B cell (primary cell): ENCODE measurements around the gene TBC1D1. TPM values are rescaled to one million over a fixed set of nuclear protein-coding genes. Genes with fewer than 3 reads are reported as not detected.

ENCODE experiments used
- ATAC-seq: fragments of 200-7000 bp; cut with Tn5 transposase; one replicate; pipeline ENCODE4 v1.10.0; 2021; ENCODE audit warnings: low read depth, mild to moderate bottlenecking, moderate number of reproducible peaks, moderate library complexity
- CTCF ChIA-PET: fragments of 350-600 bp; sonication (Branson Sonifier 250); formaldehyde crosslinking; loops from one replicate; lab custom pipeline; 2021; ENCODE audit warnings: antibody characterized with exemption, inconsistent platforms; lab: Charles Lee
- POLR2A ChIA-PET: fragments of 350-600 bp; sonication (Branson Sonifier 250); formaldehyde crosslinking; loops from one replicate; lab custom pipeline; 2021; ENCODE audit warnings: antibody characterized with exemption; lab: Charles Lee
- DNase-seq: peaks from one replicate; pipeline ENCODE4 v3.0.0; 2013
- H2AFZ ChIP-seq: 2 replicates; pipeline ENCODE4 v1.6.1; 2012; ENCODE audit warnings: mild to moderate bottlenecking, low read depth, low read length; ENCODE audit not compliant: insufficient read depth, poor library complexity, severe bottlenecking
- H3K27ac ChIP-seq, 2 donors: 1 replicate in 1 of 2; 2 replicates in 1 of 2; pipeline ENCODE4 v1.5.1; 2012 to 2013; ENCODE audit warnings: low read length in 2 of 2, mild to moderate bottlenecking in 2 of 2, moderate library complexity in 1 of 2
- H3K27me3 ChIP-seq, 4 experiments: fragments of 200-600 bp in 1 of 4; sonication (generic) in 1 of 4; replicated peaks in 1 of 4; 1 replicate in 2 of 4; 2 replicates in 2 of 4; pipeline versions ENCODE4 v1.6.1 to v1.7.0; 2013 to 2016; ENCODE audit warnings: low read length in 3 of 4, mild to moderate bottlenecking in 2 of 4, mixed read lengths in 1 of 4, moderate library complexity in 1 of 4; ENCODE audit not compliant: insufficient read depth in 4 of 4, control insufficient read depth in 3 of 4; ENCODE audit errors: control extremely low read depth in 1 of 4
- H3K36me3 ChIP-seq, 2 experiments: replicated peaks in 1 of 2; 1 replicate in 1 of 2; 2 replicates in 1 of 2; pipeline versions ENCODE4 v1.6.1 to v1.7.1; 2013; ENCODE audit warnings: low read length in 1 of 2; ENCODE audit not compliant: insufficient read depth in 2 of 2, control insufficient read depth in 1 of 2; ENCODE audit errors: control extremely low read depth in 1 of 2, extremely low read depth in 1 of 2
- H3K4me1 ChIP-seq, 2 donors: fragments of 200-600 bp in 1 of 2; sonication (generic) in 1 of 2; 1 replicate in 1 of 2; 2 replicates in 1 of 2; pipeline versions ENCODE4 v1.5.1 to v1.6.1; 2013 to 2017; ENCODE audit warnings: low read length in 2 of 2; ENCODE audit not compliant: control insufficient read depth in 2 of 2, insufficient read depth in 2 of 2
- H3K4me2 ChIP-seq: replicated peaks from 2 replicates; pipeline ENCODE3; 2012; ENCODE audit warnings: mild to moderate bottlenecking, low read depth, low read length; ENCODE audit not compliant: poor library complexity, severe bottlenecking
- H3K4me3 ChIP-seq, 5 experiments: fragments of 200-600 bp in 1 of 5; sonication (generic) in 1 of 5; 1 replicate in 3 of 5; 2 replicates in 2 of 5; pipeline versions ENCODE4 v1.5.1 to v1.7.0; 2011 to 2016; ENCODE audit warnings: low read length in 4 of 5, mild to moderate bottlenecking in 4 of 5, low read depth in 2 of 5, control low read depth in 1 of 5, moderate library complexity in 1 of 5; ENCODE audit not compliant: insufficient read depth in 1 of 5; ENCODE audit errors: control extremely low read depth in 1 of 5, extremely low read depth in 1 of 5
- H3K79me2 ChIP-seq: fragments of 200-600 bp; sonication (generic); one replicate; pipeline ENCODE4 v1.6.0; 2016; ENCODE audit warnings: low read length; ENCODE audit not compliant: control insufficient read depth, insufficient read depth
- H3K9ac ChIP-seq: fragments of 200-600 bp; sonication (generic); 2 replicates; pipeline ENCODE4 v1.6.1; 2017; ENCODE audit warnings: mild to moderate bottlenecking, low read length, moderate library complexity
- H3K9me3 ChIP-seq, 3 donors: one replicate each; pipeline versions ENCODE4 v1.6.1 to v1.7.1; 2013; ENCODE audit warnings: low read length in 2 of 3; ENCODE audit not compliant: control insufficient read depth in 2 of 3, insufficient read depth in 1 of 3; ENCODE audit errors: control extremely low read depth in 1 of 3
- H4K20me1 ChIP-seq: 2 replicates; pipeline ENCODE4 v1.6.0; 2012; ENCODE audit warnings: mild to moderate bottlenecking, low read length; ENCODE audit not compliant: insufficient read depth, control insufficient read depth, poor library complexity, severe bottlenecking
- H3K27ac Mint-ChIP-seq: one replicate; pipeline ENCODE4 v1.8.0; 2021; ENCODE audit warnings: mixed read lengths
- H3K27me3 Mint-ChIP-seq: one replicate; pipeline ENCODE4 v1.8.0; 2021; ENCODE audit warnings: mixed read lengths
- H3K4me1 Mint-ChIP-seq: one replicate; pipeline ENCODE4 v1.8.0; 2021; ENCODE audit warnings: mixed read lengths
- H3K4me3 Mint-ChIP-seq: one replicate; pipeline ENCODE4 v1.8.0; 2021; ENCODE audit warnings: mixed read lengths
- H3K9me3 Mint-ChIP-seq: one replicate; pipeline ENCODE4 v1.8.0; 2022; ENCODE audit warnings: mixed read lengths; ENCODE audit not compliant: insufficient read depth
- EZH2 ChIP-seq: IDR thresholded peaks from 2 replicates; pipeline ENCODE4 v1.6.1; 2012; ENCODE audit warnings: borderline replicate concordance, low read depth, mild to moderate bottlenecking, moderate library complexity, low read length; ENCODE audit not compliant: insufficient read depth, poor library complexity, severe bottlenecking
- WGBS: methylation state at CpG from one replicate; pipeline ENCODE4 v1.1.5; 2013; ENCODE audit warnings: missing lambda C conversion rate; ENCODE audit not compliant: insufficient coverage; 5-methylcytosine and 5-hydroxymethylcytosine counted together
- intact Hi-C: fragments of 100-400 bp; cut with micrococcal nuclease; formaldehyde crosslinking; loops from one replicate; pipeline ENCODE4 v1.10.0; 2022
- polyA plus RNA-seq: library from polyadenylated mRNA; depleted of rRNA; stranded (reverse); fragments of >200 nt; gene quantifications from 2 replicates; pipeline ENCODE4 v1.2.3, GENCODE V29; 2012
- total RNA-seq, 2 donors: library from RNA; stranded (reverse); fragments of 120-200 nt in 1 of 2; gene quantifications; 1 replicate in 1 of 2; 2 replicates in 1 of 2; pipeline versions ENCODE4 v1.2.3 to v1.2.4, GENCODE V29; 2013 to 2022
- TF ChIP-seq, protein P1 (sequence below): fragments of 200-600 bp; IDR thresholded peaks from one replicate; pipeline ENCODE4 v1.8.0; 2022; ENCODE audit warnings: antibody characterized with exemption, mild to moderate bottlenecking

TBC1D1 gene
- total and polyA plus RNA-seq, 2 donors (not counting 1 experiment from before 2014, with no cell fraction given), result 88.2 to 98.7 TPM

DNA sequence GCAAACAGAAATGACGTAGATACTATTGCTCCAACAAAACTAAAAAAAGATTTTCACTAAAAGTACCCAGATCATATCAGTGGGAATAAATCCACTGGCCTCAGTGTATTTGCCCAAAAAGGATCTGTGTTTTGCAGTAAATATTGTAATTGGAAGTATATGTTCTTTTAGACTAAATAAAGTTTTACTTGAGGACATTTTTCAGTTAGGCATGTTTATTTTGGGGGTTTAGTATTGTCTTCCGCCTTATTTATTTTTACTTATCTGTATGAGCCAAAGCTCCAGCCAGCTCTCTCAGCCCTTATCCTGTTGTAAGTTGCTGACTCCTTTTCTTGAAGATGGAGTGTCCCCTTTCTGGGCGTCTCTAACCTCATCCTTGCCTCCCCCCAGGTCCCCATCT lies 119.1 kb downstream of the TBC1D1 start:
- intact Hi-C loops, result no loop called here
- Histone ChIP-seq H3K27me3 (no peaks in the 10 kb centered on the region), H3K9me3 (no peaks in the 10 kb centered on the region), H3K9ac (no peak overlapping the region), H4K20me1 (peaks cover 63% of the 10 kb centered on the region), H3K36me3 (peaks cover 2 to 7% of the 10 kb centered on the region in 2 experiments), H3K4me1 (peaks cover 0 to 4% of the 10 kb centered on the region in 2 donors), H3K27ac (no peak overlapping the region), H3K4me2 (no peak overlapping the region), H3K4me3 (no peak overlapping the region), H3K79me2 (peaks cover 79% of the 10 kb centered on the region), H2AFZ (no peak overlapping the region)
- ATAC-seq (no peak), DNase-seq (no peak)
- WGBS, result 87% methylated on average over 1 of the region's 3 CpGs
- H3K27ac Mint-ChIP-seq, result no peak overlapping the region
- H3K4me1 Mint-ChIP-seq, result peaks cover 39% of the 10 kb centered on the region
- no peak overlapping the region for H3K4me3 Mint-ChIP-seq
- no peaks in the 10 kb centered on the region for H3K9me3 Mint-ChIP-seq
- CTCF ChIA-PET, result no interaction called here
- H3K27me3 Mint-ChIP-seq, result no peaks in the 10 kb centered on the region
- TF ChIP-seq, protein P1, sequence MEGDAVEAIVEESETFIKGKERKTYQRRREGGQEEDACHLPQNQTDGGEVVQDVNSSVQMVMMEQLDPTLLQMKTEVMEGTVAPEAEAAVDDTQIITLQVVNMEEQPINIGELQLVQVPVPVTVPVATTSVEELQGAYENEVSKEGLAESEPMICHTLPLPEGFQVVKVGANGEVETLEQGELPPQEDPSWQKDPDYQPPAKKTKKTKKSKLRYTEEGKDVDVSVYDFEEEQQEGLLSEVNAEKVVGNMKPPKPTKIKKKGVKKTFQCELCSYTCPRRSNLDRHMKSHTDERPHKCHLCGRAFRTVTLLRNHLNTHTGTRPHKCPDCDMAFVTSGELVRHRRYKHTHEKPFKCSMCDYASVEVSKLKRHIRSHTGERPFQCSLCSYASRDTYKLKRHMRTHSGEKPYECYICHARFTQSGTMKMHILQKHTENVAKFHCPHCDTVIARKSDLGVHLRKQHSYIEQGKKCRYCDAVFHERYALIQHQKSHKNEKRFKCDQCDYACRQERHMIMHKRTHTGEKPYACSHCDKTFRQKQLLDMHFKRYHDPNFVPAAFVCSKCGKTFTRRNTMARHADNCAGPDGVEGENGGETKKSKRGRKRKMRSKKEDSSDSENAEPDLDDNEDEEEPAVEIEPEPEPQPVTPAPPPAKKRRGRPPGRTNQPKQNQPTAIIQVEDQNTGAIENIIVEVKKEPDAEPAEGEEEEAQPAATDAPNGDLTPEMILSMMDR, result no peak
- TF ChIP-seq EZH2, result no peak
- POLR2A ChIA-PET, result no interaction called here

DNA sequence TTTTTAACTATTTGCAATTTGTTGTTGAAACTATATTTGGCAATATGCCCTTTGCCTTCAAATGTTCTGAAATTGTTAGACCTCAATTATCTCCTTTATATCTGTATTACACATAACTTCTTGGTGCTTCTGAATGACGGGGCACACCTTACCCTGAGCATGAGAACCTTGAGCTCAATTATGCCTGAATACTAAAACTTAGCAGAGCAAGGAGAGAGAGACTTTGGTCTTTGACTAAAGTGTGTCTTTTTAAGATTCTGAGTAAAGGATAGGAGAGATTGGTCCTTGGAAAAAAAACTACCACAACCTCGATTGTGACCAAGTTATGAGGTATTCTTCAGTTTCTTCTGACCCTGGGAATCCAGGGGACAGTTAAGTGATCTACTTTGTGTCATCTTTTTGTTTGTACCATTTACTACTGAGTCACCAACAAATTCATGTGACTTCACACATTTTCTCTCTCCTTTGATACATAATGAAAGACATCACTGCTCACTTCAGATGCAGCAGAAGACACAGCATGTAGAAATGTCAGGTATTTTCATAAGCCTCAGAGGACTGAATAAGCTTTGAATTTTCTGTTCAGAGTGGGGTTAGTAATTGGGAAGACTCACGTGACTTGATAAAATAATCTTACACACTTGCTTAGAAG lies 120.8 kb downstream of the TBC1D1 start:
- Histone ChIP-seq H3K9me3 (no peaks in the 10 kb centered on the region), H4K20me1 (peaks cover 54% of the 10 kb centered on the region), H3K27me3 (no peaks in the 10 kb centered on the region), H3K27ac (no peak overlapping the region), H3K36me3 (peaks cover 0 to 24% of the 10 kb centered on the region in 2 experiments), H3K4me2 (no peak overlapping the region), H2AFZ (no peak overlapping the region), H3K79me2 (peaks cover 63% of the 10 kb centered on the region), H3K4me1 (no peaks in the 10 kb centered on the region), H3K4me3 (no peak overlapping the region), H3K9ac (no peak overlapping the region)
- 100% methylated on average over 1 of the region's 3 CpGs for WGBS
- DNase-seq (no peak), ATAC-seq (no peak)
- H3K4me3 Mint-ChIP-seq, result no peak overlapping the region
- H3K4me1 Mint-ChIP-seq, result peaks cover 27% of the 10 kb centered on the region
- CTCF ChIA-PET, result no interaction called here
- no peak overlapping the region for H3K27ac Mint-ChIP-seq
- intact Hi-C loops, result no loop called here
- POLR2A ChIA-PET, result no interaction called here
- H3K9me3 Mint-ChIP-seq, result no peaks in the 10 kb centered on the region
- H3K27me3 Mint-ChIP-seq, result no peaks in the 10 kb centered on the region
- TF ChIP-seq, protein P1, result no peak
- no peak for TF ChIP-seq EZH2
